C4-2B (cell line): Measurements from ENCODE around the gene ZBP1.

Experiments
- H3K27ac ChIP-seq: fragments of 450-650 bp; 2 replicates; pipeline ENCODE4 v1.5.1; 2017
- ZFX ChIP-seq: fragments of 450-650 bp; IDR thresholded peaks from 2 replicates; pipeline ENCODE4 v1.6.1; 2017
- TF ChIP-seq, protein P1 (sequence below): fragments of 450-650 bp; conservative IDR thresholded peaks from 2 replicates; pipeline ENCODE4 v1.5.1; 2017; ENCODE audit warnings: mild to moderate bottlenecking

The ZBP1 gene

DNA sequence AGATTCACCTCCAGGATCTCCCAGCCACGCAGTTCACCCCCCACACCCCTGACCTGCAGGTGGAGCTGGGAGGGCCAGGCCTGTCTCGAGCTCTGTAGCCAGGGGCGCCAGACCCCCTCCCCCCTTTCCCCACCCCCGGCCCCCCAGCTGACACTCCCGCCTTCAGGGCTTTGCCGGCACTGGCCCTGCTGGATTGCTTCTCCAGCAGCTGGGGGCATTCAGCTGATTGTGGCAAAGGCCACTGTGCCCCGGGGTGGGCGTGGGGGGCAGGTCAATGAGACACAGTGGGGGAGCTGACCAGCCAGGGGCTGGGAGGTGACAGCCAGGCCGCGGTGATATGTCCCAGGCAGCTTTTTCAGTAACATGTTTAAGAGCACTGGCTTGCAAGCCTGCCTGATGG lies 22.2 kb downstream of the ZBP1 start:
- TF ChIP-seq, protein P1, sequence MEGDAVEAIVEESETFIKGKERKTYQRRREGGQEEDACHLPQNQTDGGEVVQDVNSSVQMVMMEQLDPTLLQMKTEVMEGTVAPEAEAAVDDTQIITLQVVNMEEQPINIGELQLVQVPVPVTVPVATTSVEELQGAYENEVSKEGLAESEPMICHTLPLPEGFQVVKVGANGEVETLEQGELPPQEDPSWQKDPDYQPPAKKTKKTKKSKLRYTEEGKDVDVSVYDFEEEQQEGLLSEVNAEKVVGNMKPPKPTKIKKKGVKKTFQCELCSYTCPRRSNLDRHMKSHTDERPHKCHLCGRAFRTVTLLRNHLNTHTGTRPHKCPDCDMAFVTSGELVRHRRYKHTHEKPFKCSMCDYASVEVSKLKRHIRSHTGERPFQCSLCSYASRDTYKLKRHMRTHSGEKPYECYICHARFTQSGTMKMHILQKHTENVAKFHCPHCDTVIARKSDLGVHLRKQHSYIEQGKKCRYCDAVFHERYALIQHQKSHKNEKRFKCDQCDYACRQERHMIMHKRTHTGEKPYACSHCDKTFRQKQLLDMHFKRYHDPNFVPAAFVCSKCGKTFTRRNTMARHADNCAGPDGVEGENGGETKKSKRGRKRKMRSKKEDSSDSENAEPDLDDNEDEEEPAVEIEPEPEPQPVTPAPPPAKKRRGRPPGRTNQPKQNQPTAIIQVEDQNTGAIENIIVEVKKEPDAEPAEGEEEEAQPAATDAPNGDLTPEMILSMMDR = no peak
- no peak for TF ChIP-seq ZFX
- H3K27ac ChIP-seq = no peak overlapping the region

DNA sequence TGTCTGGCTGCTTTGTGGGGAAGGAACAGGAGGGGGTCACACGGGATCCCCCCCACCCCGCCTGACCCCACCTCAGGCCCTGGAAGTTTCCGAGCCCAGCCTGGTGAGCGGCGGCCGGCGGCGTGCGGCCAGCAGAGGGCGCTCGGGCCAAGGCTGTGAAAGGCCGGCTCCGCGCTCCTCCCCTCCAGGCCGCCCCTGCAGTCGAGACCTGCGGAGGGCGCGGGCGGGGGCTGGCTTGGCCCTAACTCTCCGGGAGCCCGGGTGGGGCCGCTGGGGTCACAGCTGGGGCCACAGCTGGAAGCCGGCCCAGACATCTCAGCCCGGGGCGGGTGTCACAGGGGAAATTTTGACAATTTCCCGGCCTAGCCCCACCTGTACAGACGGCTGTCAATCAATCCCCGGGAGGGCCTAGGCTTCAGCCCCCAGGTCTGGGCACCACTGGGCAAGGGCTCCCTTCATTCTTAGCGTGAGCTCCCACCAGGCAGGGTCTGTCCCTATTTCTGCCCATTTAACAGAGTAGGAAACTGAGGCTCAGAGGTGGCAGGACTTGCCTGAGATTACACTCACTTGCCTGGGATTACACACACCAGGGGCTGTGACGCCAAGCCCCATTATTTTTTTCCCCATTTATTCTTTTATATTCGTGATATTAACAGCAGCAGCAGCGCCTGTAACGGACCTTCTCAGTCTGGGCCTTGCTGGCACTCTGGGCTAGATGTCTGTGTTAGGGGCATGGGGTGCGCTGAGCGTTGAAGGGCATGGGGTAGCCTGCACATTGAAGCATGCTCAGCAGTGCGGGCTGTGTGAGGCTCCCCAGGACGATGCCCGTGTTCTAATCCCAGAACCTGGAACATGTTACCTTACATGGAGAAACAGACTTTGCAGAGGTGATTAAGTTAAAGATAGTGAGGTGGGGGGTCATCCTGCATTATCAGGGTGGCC lies 23.0 kb downstream of the ZBP1 start:
- no peak overlapping the region for H3K27ac ChIP-seq
- TF ChIP-seq ZFX = no peak
- TF ChIP-seq, protein P1 = peak; percentile 98

DNA sequence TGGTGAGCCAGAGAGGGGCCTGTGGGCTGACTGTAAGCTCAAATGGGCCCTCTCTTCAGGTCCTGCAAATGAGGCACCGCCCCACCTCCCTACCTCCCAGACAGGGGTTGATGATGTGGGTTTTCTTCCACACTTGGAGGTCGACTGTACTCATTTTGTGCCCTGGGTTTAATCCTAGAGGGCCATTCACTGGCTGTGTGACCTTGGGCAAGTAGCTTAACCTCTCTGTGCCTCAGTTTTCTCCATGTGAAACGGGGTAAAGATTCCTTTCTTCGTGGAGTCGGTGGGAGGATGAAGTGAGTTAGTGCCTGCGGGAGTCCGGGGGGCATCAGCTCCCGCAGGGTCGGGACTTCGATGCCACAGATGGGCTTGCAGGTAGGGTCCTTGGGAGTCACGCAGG lies 23.9 kb downstream of the ZBP1 start:
- no peak for TF ChIP-seq ZFX
- TF ChIP-seq, protein P1 = no peak
- H3K27ac ChIP-seq = no peak overlapping the region

DNA sequence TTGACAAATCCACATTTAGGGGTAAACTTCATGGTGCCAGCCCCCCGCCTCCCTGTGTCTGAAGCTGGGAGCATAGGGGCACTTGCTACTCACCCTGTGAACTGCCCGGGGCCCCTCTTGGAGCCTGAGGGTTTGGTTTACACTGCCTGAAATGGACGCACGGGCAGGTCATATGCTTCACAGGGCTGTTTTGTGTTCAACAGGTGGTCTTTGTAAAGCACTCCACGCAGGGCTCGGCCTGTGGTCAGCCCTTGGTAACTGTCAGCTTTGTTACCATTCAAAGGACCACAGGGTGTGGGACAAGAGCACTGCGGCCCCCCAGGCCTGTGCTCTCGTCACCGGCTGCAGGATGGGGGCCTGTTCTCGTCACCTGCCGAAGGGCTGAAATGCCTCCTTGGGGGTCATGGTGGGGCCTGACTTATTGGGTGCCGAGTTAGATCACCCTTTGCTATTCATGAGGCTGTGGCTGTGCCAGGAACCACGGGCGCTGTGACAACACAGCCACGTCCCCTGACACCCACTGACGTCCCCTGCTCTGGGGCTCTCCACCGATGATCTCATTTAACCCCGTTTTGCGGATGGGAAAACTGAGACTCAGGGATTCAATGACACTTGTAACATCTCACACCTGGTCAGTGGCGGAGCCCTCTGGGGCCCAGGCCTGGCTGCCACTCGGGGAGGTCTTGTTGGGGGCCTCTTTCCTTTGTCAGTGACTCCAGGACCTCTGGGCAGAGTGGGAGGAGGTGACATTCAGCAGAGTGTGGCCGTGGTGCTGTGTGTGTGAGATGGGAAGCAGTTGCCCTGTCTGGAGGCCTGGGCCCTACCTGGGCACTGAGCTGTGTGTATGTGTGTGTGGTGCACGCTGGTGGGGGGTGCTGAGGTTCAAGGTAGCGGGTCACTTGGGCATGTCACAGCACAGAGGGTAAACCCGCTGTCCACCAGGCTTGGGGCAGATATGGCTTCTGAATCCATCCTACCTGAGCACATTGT lies 24.9 kb downstream of the ZBP1 start:
- TF ChIP-seq, protein P1 = no peak
- no peak for TF ChIP-seq ZFX
- no peak overlapping the region for H3K27ac ChIP-seq

DNA sequence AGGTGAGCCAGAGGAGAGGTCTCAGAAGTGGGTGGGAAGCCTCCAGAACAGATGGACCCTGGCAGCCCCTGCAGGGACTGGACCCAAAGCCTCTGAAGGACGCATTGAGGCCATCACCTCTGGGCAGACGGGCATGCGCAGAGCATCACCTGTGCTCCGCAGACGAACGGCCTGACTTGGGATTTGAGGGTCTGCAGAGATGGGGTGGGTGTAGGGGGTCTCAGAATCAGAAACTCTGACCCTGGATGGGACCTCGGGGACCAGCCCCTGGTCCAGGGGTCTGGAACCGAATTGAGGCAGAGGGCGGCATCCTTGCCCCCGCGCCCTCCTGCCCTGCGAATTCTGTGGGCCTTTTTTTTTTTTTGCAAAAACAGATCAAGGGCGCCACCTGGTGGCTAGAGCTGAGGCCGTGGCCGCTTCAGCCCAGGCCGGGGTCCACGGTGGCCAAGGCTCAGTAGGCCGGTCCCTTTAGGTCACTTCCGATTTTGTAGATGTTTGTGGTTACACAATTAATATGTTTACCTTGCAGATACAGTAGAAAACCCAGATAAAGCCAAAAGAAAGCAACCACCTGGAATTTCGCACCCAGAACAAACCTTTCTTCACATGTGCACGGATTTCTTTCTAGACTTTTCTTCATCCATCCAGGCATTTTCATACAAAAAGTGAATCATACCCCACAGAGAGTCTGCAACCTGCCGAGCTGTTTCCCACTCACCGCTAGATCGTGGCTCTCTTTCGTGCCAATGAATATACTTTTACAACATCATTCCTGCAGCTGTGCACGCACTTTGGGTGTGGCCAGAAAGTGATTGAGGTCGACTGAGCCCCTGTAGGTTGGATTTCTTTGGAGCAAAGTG lies 25.9 kb downstream of the ZBP1 start:
- H3K27ac ChIP-seq = no peak overlapping the region
- no peak for TF ChIP-seq ZFX
- TF ChIP-seq, protein P1 = peak; percentile 92

DNA sequence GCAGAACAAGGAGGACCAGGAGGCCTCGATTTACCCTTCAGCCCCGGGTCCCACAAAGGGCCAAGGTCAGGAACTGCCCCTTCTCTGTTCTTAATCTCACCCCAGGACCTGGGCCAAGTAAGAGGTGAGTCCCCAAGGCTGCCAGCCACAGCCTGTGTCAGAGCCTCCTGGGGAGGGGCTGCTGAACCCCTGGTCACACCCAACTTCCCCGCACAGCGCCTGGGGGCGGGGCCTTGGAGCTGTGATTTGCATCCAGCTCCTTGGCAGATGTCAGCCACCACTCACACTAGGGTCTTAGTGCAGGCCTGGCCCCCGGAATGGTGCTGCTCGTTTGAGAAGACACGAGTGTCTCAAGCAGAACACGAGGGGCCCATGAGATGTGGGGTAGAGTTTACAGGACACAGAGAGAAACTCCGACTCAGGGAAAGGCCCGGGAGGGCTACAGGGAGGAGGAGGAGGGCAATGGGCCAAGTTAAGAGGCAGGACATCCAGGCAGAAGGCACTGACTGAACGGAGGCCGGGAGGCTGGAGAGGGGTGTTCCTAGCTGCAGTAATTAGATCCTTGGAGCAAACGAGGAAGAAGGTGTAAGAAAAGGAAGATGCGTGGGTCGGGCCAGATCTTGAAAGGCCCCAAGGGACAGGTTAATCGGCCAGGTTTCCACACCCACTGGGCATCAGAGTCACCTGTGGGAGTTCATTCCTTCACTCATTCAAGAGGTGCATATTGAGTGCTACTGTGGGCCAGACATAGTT lies 26.9 kb downstream of the ZBP1 start:
- no peak for TF ChIP-seq ZFX
- TF ChIP-seq, protein P1 = no peak
- no peak overlapping the region for H3K27ac ChIP-seq
